ENCODE data around the gene DIRAS3.
"Not testable (repeated sequence)": the region's sequence is repeated elsewhere in the genome, so short reads cannot be mapped to it uniquely, and the experiment has no call there.

Gene DIRAS3

GRCh38 chr1:68013351-68013750 lies 37.1 kb downstream of the DIRAS3 start:
- no peak for TF ChIP-seq CTCF (conservative IDR thresholded peaks at IDR 0.05; ENCODE audit: control insufficient read depth, insufficient read depth, low read depth, low read length)
- H3K4me3 ChIP-seq (ENCODE audit: control insufficient read depth, low read depth, low read length): no peak overlapping the region
- DNase-seq (ENCODE audit: low read depth): no peak

GRCh38 chr1:68011657-68012375 lies 38.6 kb downstream of the DIRAS3 start:
- no peak for DNase-seq (ENCODE audit: low read depth)
- TF ChIP-seq CTCF (conservative IDR thresholded peaks at IDR 0.05; ENCODE audit: control insufficient read depth, insufficient read depth, low read depth, low read length): no peak
- no peak overlapping the region for H3K4me3 ChIP-seq (ENCODE audit: control insufficient read depth, low read depth, low read length)

GRCh38 chr1:68010543-68010942 lies 39.9 kb downstream of the DIRAS3 start:
- H3K4me3 ChIP-seq (ENCODE audit: control insufficient read depth, low read depth, low read length): no peak overlapping the region
- no peak for TF ChIP-seq CTCF (conservative IDR thresholded peaks at IDR 0.05; ENCODE audit: control insufficient read depth, insufficient read depth, low read depth, low read length)
- peak; percentile 21 for DNase-seq (ENCODE audit: low read depth)

- DNase-seq (ENCODE audit: low read depth): peak; percentile 67
- no peak overlapping the region for H3K4me3 ChIP-seq (ENCODE audit: control insufficient read depth, low read depth, low read length)
- peak; percentile 61 for TF ChIP-seq CTCF (conservative IDR thresholded peaks at IDR 0.05; ENCODE audit: control insufficient read depth, insufficient read depth, low read depth, low read length)
These were observed 40.3 kb downstream of the DIRAS3 start for GRCh38 chr1:68010090-68010489.

GRCh38 chr1:68003626-68004025 lies 46.8 kb downstream of the DIRAS3 start:
- not testable (repeated sequence) for DNase-seq (ENCODE audit: low read depth); H3K4me3 ChIP-seq (ENCODE audit: control insufficient read depth, low read depth, low read length)

GRCh38 chr1:68000191-68000590 lies 50.2 kb downstream of the DIRAS3 start:
- no peak for TF ChIP-seq CTCF (conservative IDR thresholded peaks at IDR 0.05; ENCODE audit: control insufficient read depth, insufficient read depth, low read depth, low read length)
- no peak for DNase-seq (ENCODE audit: low read depth)
- H3K4me3 ChIP-seq (ENCODE audit: control insufficient read depth, low read depth, low read length): no peak overlapping the region

GRCh38 chr1:67997746-67998145 lies 52.7 kb downstream of the DIRAS3 start:
- TF ChIP-seq CTCF (conservative IDR thresholded peaks at IDR 0.05; ENCODE audit: control insufficient read depth, insufficient read depth, low read depth, low read length): no peak

More at GRCh38 chr1:67997746-67998145, 52.7 kb downstream of the DIRAS3 start:
- H3K4me3 ChIP-seq (ENCODE audit: control insufficient read depth, low read depth, low read length): no peak overlapping the region
- DNase-seq (ENCODE audit: low read depth): no peak

Data from fibroblast of mammary gland (primary cell).